MCF 10A (cell line): Measurements from ENCODE around the gene IL15RA. TPM values are rescaled to one million over a fixed set of nuclear protein-coding genes. Genes with fewer than 3 reads are reported as not detected.
A peak's percentile ranks its signal among the peaks of the same experiment; 100 is the strongest.

Source experiments
- BruUV-seq: library from RNA; stranded (reverse); fragments of 400-500 nt; replicated peaks from 2 replicates; lab custom pipeline; 2021; lab: Mats Ljungman, UMichigan
- CTCF ChIA-PET: fragments of 300-600 bp; sonication (Branson Sonifier 250); formaldehyde crosslinking; extraction: SDS; loops from one replicate; lab custom pipeline; 2021; ENCODE audit warnings: antibody characterized with exemption, inconsistent platforms; lab: Yijun Ruan, JAX
- POLR2A ChIA-PET: fragments of 300-600, 350-650 bp; sonication (Branson Sonifier 250); formaldehyde crosslinking; extraction: SDS; loops from one replicate; lab custom pipeline; 2020; ENCODE audit warnings: antibody characterized with exemption, inconsistent platforms; lab: Yijun Ruan, JAX
- DNase-seq: peaks from one replicate; pipeline ENCODE4 v3.0.0-alpha.2; 2018; ENCODE audit not compliant: unreplicated experiment
- H3K27ac Mint-ChIP-seq: one replicate; pipeline ENCODE4 v1.8.0; 2022; ENCODE audit warnings: mild to moderate bottlenecking, low read depth, mixed read lengths; ENCODE audit not compliant: unreplicated experiment
- H3K27me3 Mint-ChIP-seq: one replicate; pipeline ENCODE4 v1.8.0; 2022; ENCODE audit warnings: mixed read lengths; ENCODE audit not compliant: insufficient read depth, unreplicated experiment
- H3K36me3 Mint-ChIP-seq: one replicate; pipeline ENCODE4 v1.8.0; 2022; ENCODE audit warnings: mild to moderate bottlenecking, moderate library complexity, mixed read lengths; ENCODE audit not compliant: insufficient read depth, unreplicated experiment
- H3K4me1 Mint-ChIP-seq: one replicate; pipeline ENCODE4 v1.8.0; 2022; ENCODE audit warnings: mixed read lengths; ENCODE audit not compliant: insufficient read depth, unreplicated experiment
- H3K4me3 Mint-ChIP-seq: one replicate; pipeline ENCODE4 v1.8.0; 2022; ENCODE audit warnings: mild to moderate bottlenecking, moderate library complexity, mixed read lengths; ENCODE audit not compliant: unreplicated experiment
- H3K9me3 Mint-ChIP-seq: one replicate; pipeline ENCODE4 v1.8.0; 2022; ENCODE audit warnings: mixed read lengths; ENCODE audit not compliant: unreplicated experiment
- CTCF ChIP-seq: fragments of 200-600 bp; IDR thresholded peaks from one replicate; pipeline ENCODE4 v1.8.0; 2022; ENCODE audit warnings: antibody characterized with exemption, mild to moderate bottlenecking; ENCODE audit not compliant: unreplicated experiment
- intact Hi-C: fragments of 100-400 bp; cut with micrococcal nuclease; formaldehyde crosslinking; loops from 2 replicates; pipeline ENCODE4 v1.14.1; 2022
- total RNA-seq: library from RNA; stranded (reverse); gene quantifications from 2 replicates; pipeline ENCODE4 v1.2.3, GENCODE V29; 2022

Gene IL15RA
- total RNA-seq, 1 experiment from 2014 or later: 6.0 TPM

GRCh38 chr10:5943536-5943935, 33.8 kb downstream of the IL15RA start:
- no peak for DNase-seq
- CTCF ChIA-PET: interaction anchor here (0.5 to 1.6 kb wide), 3 partner anchors 130 to 283 kb away, joined by 3 to 5 read pairs (median 3); partner anchors contain the start of gene GDI2
- Mint-ChIP-seq H3K4me1 (peaks cover 28% of the 10 kb centered on the region), H3K36me3 (peaks cover 6% of the 10 kb centered on the region), H3K4me3 (no peak overlapping the region), H3K9me3 (no peaks in the 10 kb centered on the region), H3K27me3 (no peaks in the 10 kb centered on the region), H3K27ac (peak overlapping the region; percentile 86)
- intact Hi-C loops: no loop called here
- POLR2A ChIA-PET: interaction anchor here (1.0 to 3.6 kb wide), 5 partner anchors 17 to 146 kb away, joined by 6 to 33 read pairs (median 8); partner anchors contain the start of genes ANKRD16, FBH1 and IL15RA
- BruUV-seq: no TSS peak
- TF ChIP-seq CTCF: no peak

- no peaks in the 10 kb centered on the region for H3K9me3 Mint-ChIP-seq
- BruUV-seq: no TSS peak
- CTCF ChIA-PET: interaction anchor here (0.9 to 1.2 kb wide), 2 partner anchors 33 to 36 kb away, joined by 3 to 4 read pairs; no protein-coding TSS in a partner anchor
- peaks cover 16% of the 10 kb centered on the region for H3K36me3 Mint-ChIP-seq
- peaks cover 28% of the 10 kb centered on the region for H3K4me1 Mint-ChIP-seq
- TF ChIP-seq CTCF: no peak
- intact Hi-C loops: no loop called here
- H3K27me3 Mint-ChIP-seq: no peaks in the 10 kb centered on the region
- no peak overlapping the region for H3K27ac Mint-ChIP-seq
- H3K4me3 Mint-ChIP-seq: no peak overlapping the region
- no peak for DNase-seq
- POLR2A ChIA-PET: no interaction called here
These were observed 34.9 kb downstream of the IL15RA start for GRCh38 chr10:5942474-5942873.

- Mint-ChIP-seq H3K4me3 (no peak overlapping the region), H3K9me3 (no peaks in the 10 kb centered on the region), H3K4me1 (peaks cover 28% of the 10 kb centered on the region), H3K27ac (no peak overlapping the region), H3K36me3 (peaks cover 21% of the 10 kb centered on the region), H3K27me3 (no peaks in the 10 kb centered on the region)
- BruUV-seq: no TSS peak
- intact Hi-C loops: no loop called here
- no peak for DNase-seq
- ChIA-PET POLR2A (no interaction called here), CTCF (interaction anchor here (0.8 to 1.2 kb wide), 3 partner anchors 34 to 1142 kb away, joined by 3 to 4 read pairs (median 3); no protein-coding TSS in a partner anchor)
- no peak for TF ChIP-seq CTCF
These were observed 35.3 kb downstream of the IL15RA start for GRCh38 chr10:5942001-5942400.

- H3K36me3 Mint-ChIP-seq: peaks cover 25% of the 10 kb centered on the region
- no peak overlapping the region for H3K27ac Mint-ChIP-seq
- no peak for DNase-seq
- no TSS peak for BruUV-seq
- no peaks in the 10 kb centered on the region for H3K9me3 Mint-ChIP-seq
- no peak for TF ChIP-seq CTCF
- H3K4me1 Mint-ChIP-seq: peaks cover 28% of the 10 kb centered on the region
- ChIA-PET CTCF (interaction anchor here (0.8 to 1.2 kb wide), 3 partner anchors 34 to 1143 kb away, joined by 3 to 4 read pairs (median 3); no protein-coding TSS in a partner anchor), POLR2A (no interaction called here)
- intact Hi-C loops: no loop called here
- H3K4me3 Mint-ChIP-seq: no peak overlapping the region
- no peaks in the 10 kb centered on the region for H3K27me3 Mint-ChIP-seq
These were observed 35.8 kb downstream of the IL15RA start for GRCh38 chr10:5941579-5941978.
